ENCODE measurements around the gene CEP128. TPM values are rescaled to one million over a fixed set of nuclear protein-coding genes. Genes with fewer than 3 reads are reported as not detected.

CEP128 gene
- total RNA-seq, 1 experiment from 2014 or later, result 16.4 TPM

GRCh38 chr14:80958939-80959338, 17.4 kb upstream of the CEP128 start:
- Histone ChIP-seq H3K4me3 (replicated peaks in 1 of 2; ENCODE audit: low read depth in 1 of 2, low read length in 2 of 2) (no peak overlapping the region), H3K9me3 (ENCODE audit: control insufficient read depth in 1 of 2, insufficient read depth in 1 of 2, low read depth in 1 of 2, low read length in 2 of 2) (no peaks in the 10 kb centered on the region), H3K9me2 (ENCODE audit: insufficient read depth) (no peaks in the 10 kb centered on the region), H2AFZ (ENCODE audit: low read depth, low read length, poor library complexity, severe bottlenecking) (no peak overlapping the region), H3K4me2 (ENCODE audit: low read length) (no peak overlapping the region), H3K27me3 (ENCODE audit: insufficient read depth, low read length) (no peaks in the 10 kb centered on the region), H3K79me2 (ENCODE audit: insufficient read depth, low read length) (no peaks in the 10 kb centered on the region), H3K27ac (ENCODE audit: low read depth, low read length) (no peak overlapping the region), H3K4me1 (ENCODE audit: control insufficient read depth in 1 of 2, insufficient read depth in 2 of 2, low read length in 2 of 2) (peaks cover 0 to 4% of the 10 kb centered on the region in 2 experiments; a peak in 1 of 4 replicates), H3K9ac (ENCODE audit: low read length) (no peak overlapping the region), H4K20me1 (ENCODE audit: insufficient read depth) (no peaks in the 10 kb centered on the region), H3K36me3 (ENCODE audit: control insufficient read depth in 1 of 2, insufficient read depth in 2 of 2, low read length in 2 of 2) (no peaks in the 10 kb centered on the region)
- intact Hi-C loops (cut with micrococcal nuclease), result no loop called here
- CTCF ChIA-PET, result no interaction called here
- BruUV-seq (replicated peaks), result no TSS peak
- RAD21 ChIA-PET (ENCODE audit: low non-redundant PET in 1 of 2, low total read pairs in 2 of 2, uncharacterized antibody in 2 of 2, unreplicated experiment in 2 of 2), result no interaction called here
- TF ChIP-seq CTCF (IDR thresholded peaks at IDR 0.05 in 2 of 3, conservative IDR thresholded peaks at IDR 0.05 in 1 of 3; ENCODE audit: borderline replicate concordance in 1 of 3, insufficient read depth in 1 of 3, low read depth in 2 of 3, low read length in 2 of 3) (no peak), ZBTB33 (IDR thresholded peaks at IDR 0.05; ENCODE audit: extremely low read depth, insufficient replicate concordance, low read length) (no peak), JUND (IDR thresholded peaks at IDR 0.05) (no peak), SRF (IDR thresholded peaks at IDR 0.05; ENCODE audit: low read depth) (no peak), EGR1 (IDR thresholded peaks at IDR 0.05; ENCODE audit: low read depth) (no peak), ZNF274 (IDR thresholded peaks at IDR 0.05; ENCODE audit: low read depth, low read length) (no peak), CBX3 (IDR thresholded peaks at IDR 0.05; ENCODE audit: low read depth) (no peak), TCF7L2 (IDR thresholded peaks at IDR 0.05; ENCODE audit: borderline replicate concordance, extremely low read depth, insufficient read depth, insufficient read length) (no peak), POLR2A (IDR thresholded peaks at IDR 0.05; ENCODE audit: borderline replicate concordance, extremely low read depth, insufficient read depth, insufficient read length) (no peak), EZH2 (IDR thresholded peaks at IDR 0.05) (no peak), SIN3A (IDR thresholded peaks at IDR 0.05; ENCODE audit: low read depth) (no peak), EZH2phosphoT487 (IDR thresholded peaks at IDR 0.05; ENCODE audit: borderline replicate concordance) (no peak), CEBPB (IDR thresholded peaks at IDR 0.05; ENCODE audit: low read depth) (no peak), YY1 (IDR thresholded peaks at IDR 0.05; ENCODE audit: extremely low read depth, insufficient replicate concordance, low read depth, low read length) (no peak), REST (IDR thresholded peaks at IDR 0.05; ENCODE audit: low read depth) (no peak), ZFX (IDR thresholded peaks at IDR 0.05) (no peak), MAX (IDR thresholded peaks at IDR 0.05) (no peak), ATF3 (IDR thresholded peaks at IDR 0.05) (no peak), SP1 (IDR thresholded peaks at IDR 0.05; ENCODE audit: low read depth) (no peak), RAD21 (IDR thresholded peaks at IDR 0.05; ENCODE audit: low read depth) (no peak)
- DNase-seq (ENCODE audit: low read depth, low spot score) (no peak), ATAC-seq (no peak)
- POLR2A ChIA-PET, result no interaction called here

All from HCT116 (cell line).